Measurements from ENCODE around the gene SMIM34.
"Not testable (repeated sequence)": the region's sequence is repeated elsewhere in the genome, so short reads cannot be mapped to it uniquely, and the experiment has no call there.

- TF ChIP-seq YY1 (IDR thresholded peaks at IDR 0.05; ENCODE audit: insufficient read depth, insufficient read length); ZNF274 (IDR thresholded peaks at IDR 0.05; ENCODE audit: low read depth, low read length): not testable (repeated sequence)
Measured at GRCh38 chr21:34455628-34456027, 31.9 kb upstream of the SMIM34 start.
